HEK293 (cell line): ENCODE data around the gene OR10Z1.

Source experiments
- CTCF ChIA-PET: fragments of 350-600 bp; formaldehyde crosslinking; extraction: SDS; loops from one replicate; lab custom pipeline; 2021; ENCODE audit warnings: antibody characterized with exemption; lab: Yijun Ruan, JAX
- POLR2A ChIA-PET: fragments of 300-600 bp; formaldehyde crosslinking; extraction: SDS; loops from one replicate; lab custom pipeline; 2020; ENCODE audit warnings: antibody characterized with exemption, inconsistent platforms; lab: Yijun Ruan, JAX
- H3K27ac ChIP-seq: fragments of 200-500 bp; sonication (Bioruptor generic); 2 replicates; pipeline ENCODE4 v1.5.1; 2014; ENCODE audit warnings: low read depth, low read length, control low read depth, inconsistent platforms; ENCODE audit errors: extremely low read depth
- H3K36me3 ChIP-seq, 2 experiments: fragments of 200-500 bp in 1 of 2; sonication (Bioruptor generic) in 1 of 2; 1 replicate in 1 of 2; 2 replicates in 1 of 2; pipeline ENCODE4 v1.5.1; 2014 to 2017; ENCODE audit warnings: inconsistent platforms in 2 of 2, low read length in 2 of 2; ENCODE audit not compliant: control insufficient read depth in 2 of 2, insufficient read depth in 1 of 2
- H3K4me1 ChIP-seq: fragments of 200-500 bp; sonication (Bioruptor generic); 2 replicates; pipeline ENCODE4 v1.5.1; 2014; ENCODE audit warnings: mild to moderate bottlenecking, low read length, inconsistent platforms; ENCODE audit not compliant: control insufficient read depth, insufficient read depth
- H3K4me3 ChIP-seq: 2 replicates; pipeline ENCODE4 v1.5.1; 2011; ENCODE audit warnings: low read depth, mild to moderate bottlenecking, control low read depth, low read length, moderate library complexity
- H3K9me3 ChIP-seq: fragments of 200-500 bp; sonication (Bioruptor generic); 2 replicates; pipeline ENCODE4 v1.5.1; 2014; ENCODE audit warnings: low read depth, low read length, inconsistent platforms; ENCODE audit not compliant: control insufficient read depth, insufficient read depth
- FEZF1 ChIP-seq: fragments of 450-650 bp; formaldehyde crosslinking; IDR thresholded peaks from 2 replicates; pipeline ENCODE4 v1.5.1; 2016; ENCODE audit warnings: missing biosample characterization, missing genetic modification characterization
- MYNN ChIP-seq: fragments of 450-650 bp; formaldehyde crosslinking; IDR thresholded peaks from 2 replicates; pipeline ENCODE4 v1.5.1; 2016; ENCODE audit warnings: missing biosample characterization, missing genetic modification characterization, borderline replicate concordance
- PRDM10 ChIP-seq: fragments of 450-650 bp; formaldehyde crosslinking; IDR thresholded peaks from 2 replicates; pipeline ENCODE4 v1.5.1; 2016; ENCODE audit warnings: missing biosample characterization, missing genetic modification characterization
- TRIM28 ChIP-seq: IDR thresholded peaks from 2 replicates; pipeline ENCODE4 v1.6.1; 2011; ENCODE audit warnings: low read length, control low read depth, borderline replicate concordance
- YY2 ChIP-seq: fragments of 450-650 bp; formaldehyde crosslinking; IDR thresholded peaks from 2 replicates; pipeline ENCODE4 v1.5.1; 2016; ENCODE audit warnings: missing biosample characterization, missing genetic modification characterization
- ZBTB10 ChIP-seq: fragments of 450-650 bp; formaldehyde crosslinking; IDR thresholded peaks from 2 replicates; pipeline ENCODE4 v1.5.1; 2016; ENCODE audit warnings: missing biosample characterization, missing genetic modification characterization
- ZNF138 ChIP-seq: fragments of 450-650 bp; formaldehyde crosslinking; IDR thresholded peaks from 2 replicates; pipeline ENCODE4 v1.5.1; 2016; ENCODE audit warnings: missing biosample characterization, missing genetic modification characterization, borderline replicate concordance
- ZNF157 ChIP-seq: fragments of 450-650 bp; formaldehyde crosslinking; IDR thresholded peaks from 2 replicates; pipeline ENCODE4 v1.5.1; 2016; ENCODE audit warnings: missing biosample characterization, missing genetic modification characterization
- ZNF2 ChIP-seq: fragments of 450-650 bp; formaldehyde crosslinking; IDR thresholded peaks from 2 replicates; pipeline ENCODE4 v1.5.1; 2016; ENCODE audit warnings: missing biosample characterization, missing genetic modification characterization
- ZNF274 ChIP-seq, 2 experiments: fragments of 200-500 bp in 1 of 2; fragments of 450-650 bp in 1 of 2; sonication (Bioruptor generic) in 1 of 2; formaldehyde crosslinking in 1 of 2; IDR thresholded peaks; 2 replicates each; pipeline versions ENCODE4 v1.5.1 to v1.6.1; 2014 to 2016; ENCODE audit warnings: borderline replicate concordance in 1 of 2, inconsistent platforms in 1 of 2, low read length in 1 of 2, missing biosample characterization in 1 of 2, missing genetic modification characterization in 1 of 2
- ZNF292 ChIP-seq: fragments of 450-650 bp; formaldehyde crosslinking; IDR thresholded peaks from 2 replicates; pipeline ENCODE4 v1.5.1; 2016; ENCODE audit warnings: low read depth, missing biosample characterization, missing genetic modification characterization, borderline replicate concordance
- ZNF449 ChIP-seq: fragments of 450-650 bp; formaldehyde crosslinking; IDR thresholded peaks from 2 replicates; pipeline ENCODE4 v1.5.1; 2017; ENCODE audit warnings: missing biosample characterization, mild to moderate bottlenecking, missing genetic modification characterization, moderate library complexity
- ZNF473 ChIP-seq: fragments of 450-650 bp; formaldehyde crosslinking; IDR thresholded peaks from 2 replicates; pipeline ENCODE4 v1.5.1; 2017; ENCODE audit warnings: missing biosample characterization, missing genetic modification characterization
- ZNF513 ChIP-seq: fragments of 450-650 bp; IDR thresholded peaks from 2 replicates; pipeline ENCODE4 v1.5.1; 2018; ENCODE audit warnings: missing biosample characterization, missing genetic modification characterization
- ZNF549 ChIP-seq: fragments of 450-650 bp; IDR thresholded peaks from 2 replicates; pipeline ENCODE4 v1.5.1; 2018; ENCODE audit warnings: missing biosample characterization, missing genetic modification characterization, mild to moderate bottlenecking, inconsistent platforms, moderate library complexity
- ZNF580 ChIP-seq: fragments of 450-650 bp; formaldehyde crosslinking; IDR thresholded peaks from 2 replicates; pipeline ENCODE4 v1.5.1; 2016; ENCODE audit warnings: missing biosample characterization, missing genetic modification characterization
- ZNF610 ChIP-seq: fragments of 450-650 bp; formaldehyde crosslinking; IDR thresholded peaks from 2 replicates; pipeline ENCODE4 v1.5.1; 2016; ENCODE audit warnings: missing biosample characterization, missing genetic modification characterization, borderline replicate concordance
- ZNF677 ChIP-seq: fragments of 450-650 bp; IDR thresholded peaks from 2 replicates; pipeline ENCODE4 v1.5.0; 2018; ENCODE audit warnings: missing biosample characterization, mild to moderate bottlenecking, missing genetic modification characterization, moderate library complexity
- ZNF792 ChIP-seq: fragments of 450-650 bp; formaldehyde crosslinking; IDR thresholded peaks from 2 replicates; pipeline ENCODE4 v1.5.1; 2016; ENCODE audit warnings: missing biosample characterization, missing genetic modification characterization
- ZSCAN4 ChIP-seq: fragments of 450-650 bp; formaldehyde crosslinking; IDR thresholded peaks from 2 replicates; pipeline ENCODE4 v1.5.1; 2017; ENCODE audit warnings: missing biosample characterization, missing genetic modification characterization

OR10Z1 gene

GRCh38 chr1:158652721-158653334 lies 47.8 kb downstream of the OR10Z1 start:
- no peaks in the 10 kb centered on the region for H3K36me3 ChIP-seq
- no peak overlapping the region for H3K27ac ChIP-seq
- ChIA-PET CTCF (no interaction called here), POLR2A (no interaction called here)
- H3K9me3 ChIP-seq = no peaks in the 10 kb centered on the region
- H3K4me3 ChIP-seq = no peak overlapping the region
- no peaks in the 10 kb centered on the region for H3K4me1 ChIP-seq
- TF ChIP-seq ZNF449 (tag by site-specific recombination) (no peak), ZNF513 (tag by site-specific recombination) (no peak), ZNF157 (tag by site-specific recombination) (no peak)

- no peaks in the 10 kb centered on the region for H3K4me1 ChIP-seq
- no peaks in the 10 kb centered on the region for H3K36me3 ChIP-seq
- POLR2A ChIA-PET = no interaction called here
- H3K4me3 ChIP-seq = no peak overlapping the region
- H3K9me3 ChIP-seq = no peaks in the 10 kb centered on the region
- H3K27ac ChIP-seq = no peak overlapping the region
- CTCF ChIA-PET = no interaction called here
- TF ChIP-seq PRDM10 (no peak), YY2 (no peak)
Measured at GRCh38 chr1:158654086-158654485, 49.0 kb downstream of the OR10Z1 start.

- no peak overlapping the region for H3K27ac ChIP-seq
- no peaks in the 10 kb centered on the region for H3K36me3 ChIP-seq
- no peaks in the 10 kb centered on the region for H3K4me1 ChIP-seq
- no peaks in the 10 kb centered on the region for H3K9me3 ChIP-seq
- H3K4me3 ChIP-seq = no peak overlapping the region
- POLR2A ChIA-PET = no interaction called here
- CTCF ChIA-PET = no interaction called here
- TF ChIP-seq MYNN (tag by site-specific recombination) (no peak), ZBTB10 (tag by site-specific recombination) (no peak), ZNF549 (tag by site-specific recombination) (no peak), ZNF2 (tag by site-specific recombination) (no peak), ZNF473 (tag by site-specific recombination) (no peak), ZNF580 (no peak), ZNF274 (IDR thresholded peaks at IDR 0.05; ENCODE audit: low read length) (no peak), ZNF274 (tag by site-specific recombination; IDR thresholded peaks at IDR 0.05; ENCODE audit: borderline replicate concordance) (no peak), ZNF677 (tag by site-specific recombination) (no peak), ZNF610 (tag by site-specific recombination) (no peak), TRIM28 (no peak), ZNF792 (tag by site-specific recombination) (no peak), ZNF292 (no peak), ZSCAN4 (tag by site-specific recombination) (no peak), FEZF1 (tag by site-specific recombination) (no peak), ZNF138 (tag by site-specific recombination) (no peak)
Measured at GRCh38 chr1:158654571-158654970, 49.5 kb downstream of the OR10Z1 start.
